HepG2 (cell line): ENCODE measurements around the gene SNX15. TPM values are rescaled to one million over a fixed set of nuclear protein-coding genes. Genes with fewer than 3 reads are reported as not detected.

Source experiments
- ERF ChIP-seq: IDR thresholded peaks from 2 replicates; pipeline ENCODE4 v1.6.1; 2018; ENCODE audit warnings: missing biosample characterization, missing genetic modification reagents
- GABPA ChIP-seq, 2 experiments: IDR thresholded peaks; 2 replicates each; pipeline ENCODE4 v1.6.1; 2011 to 2016; ENCODE audit warnings: low read depth in 2 of 2, low read length in 1 of 2, missing biosample characterization in 1 of 2, missing genetic modification characterization in 1 of 2
- HNF4G ChIP-seq, 2 experiments: sonication (generic) in 1 of 2; formaldehyde crosslinking in 1 of 2; IDR thresholded peaks; 2 replicates each; pipeline versions ENCODE4 v1.4.0 to v1.6.1; 2011 to 2020; ENCODE audit warnings: borderline replicate concordance in 2 of 2, low read depth in 2 of 2, mild to moderate bottlenecking in 2 of 2, low read length in 1 of 2, missing genetic modification reagents in 1 of 2, moderate library complexity in 1 of 2
- KAT7 ChIP-seq: IDR thresholded peaks from 2 replicates; pipeline ENCODE4 v1.6.1; 2018; ENCODE audit warnings: borderline replicate concordance, missing compliant biosample characterization
- NR2F2 ChIP-seq: IDR thresholded peaks from 2 replicates; pipeline ENCODE4 v1.6.1; 2012; ENCODE audit warnings: low read depth, inconsistent platforms, borderline replicate concordance
- SOX13 ChIP-seq, 3 experiments: fragments of 450-650 bp in 1 of 3; sonication (generic) in 1 of 3; formaldehyde crosslinking in 1 of 3; IDR thresholded peaks in 2 of 3; conservative IDR thresholded peaks in 1 of 3; 2 replicates each; pipeline versions ENCODE4 v1.5.0 to v1.6.1; 2016 to 2020; ENCODE audit warnings: antibody characterized with exemption in 1 of 3, mild to moderate bottlenecking in 1 of 3, missing compliant biosample characterization in 1 of 3, missing genetic modification reagents in 1 of 3, moderate library complexity in 1 of 3
- SSRP1 ChIP-seq: IDR thresholded peaks from 2 replicates; pipeline ENCODE4 v1.6.1; 2016; ENCODE audit warnings: control low read depth
- U2AF2 ChIP-seq: fragments of 200-400 bp; formaldehyde crosslinking; IDR thresholded peaks from 2 replicates; pipeline ENCODE4 v1.6.1; 2017; ENCODE audit warnings: low read depth, mild to moderate bottlenecking, low read length
- ZNF121 ChIP-seq: sonication (generic); formaldehyde crosslinking; IDR thresholded peaks from 2 replicates; pipeline ENCODE4 v1.5.0; 2020; ENCODE audit warnings: mild to moderate bottlenecking, missing genetic modification reagents
- ZNF276 ChIP-seq: sonication (generic); formaldehyde crosslinking; IDR thresholded peaks from 2 replicates; pipeline ENCODE4 v1.4.0; 2020; ENCODE audit warnings: mild to moderate bottlenecking, low read depth, missing genetic modification reagents
- ZNF549 ChIP-seq: sonication (generic); formaldehyde crosslinking; IDR thresholded peaks from 2 replicates; pipeline ENCODE4 v1.5.0; 2020; ENCODE audit warnings: missing genetic modification reagents
- ZNF740 ChIP-seq: sonication (generic); formaldehyde crosslinking; IDR thresholded peaks from 2 replicates; pipeline ENCODE4 v1.4.0; 2020; ENCODE audit warnings: missing genetic modification reagents
- ZNF850 ChIP-seq: sonication (generic); formaldehyde crosslinking; conservative IDR thresholded peaks from 2 replicates; pipeline ENCODE4 v1.9.0; 2021; ENCODE audit warnings: mild to moderate bottlenecking, missing genetic modification reagents
- polyA plus RNA-seq, 8 experiments: library from polyadenylated mRNA; depleted of rRNA in 3 of 8; stranded (reverse) in 7 of 8; unstranded in 1 of 8; fragments of >200 nt; fragmentation: Illumina TruSeq in 4 of 8; extraction: Trizol in 4 of 8; gene quantifications; 2 replicates each; pipeline versions ENCODE4 v1.2.1 to v1.2.3, GENCODE V29; 2011 to 2016; ENCODE audit warnings: low read depth in 4 of 8, missing spikeins in 1 of 8, mixed read lengths in 1 of 8; ENCODE audit not compliant: insufficient read depth in 1 of 8
- total RNA-seq, 5 experiments: library from RNA; depleted of rRNA; stranded (reverse); fragments of >200 nt; fragmentation: Illumina TruSeq; extraction: Trizol; gene quantifications; 2 replicates each; pipeline ENCODE4 v1.2.3, GENCODE V29; 2016; ENCODE audit warnings: low read depth in 1 of 5
- TF ChIP-seq, protein P1 (sequence below), 2 experiments: sonication (generic) in 1 of 2; formaldehyde crosslinking in 1 of 2; IDR thresholded peaks; 2 replicates each; pipeline versions ENCODE4 v1.4.0 to v1.6.1; 2016 to 2020; ENCODE audit warnings: borderline replicate concordance in 1 of 2, low read depth in 1 of 2, mild to moderate bottlenecking in 1 of 2, missing genetic modification reagents in 1 of 2
- TF ChIP-seq, protein P2 (sequence below): sonication (generic); formaldehyde crosslinking; IDR thresholded peaks from 2 replicates; pipeline ENCODE4 v1.8.1; 2023; ENCODE audit warnings: mild to moderate bottlenecking, moderate library complexity, missing genetic modification reagents
- TF ChIP-seq, protein P3 (sequence below): sonication (generic); formaldehyde crosslinking; IDR thresholded peaks from 2 replicates; pipeline ENCODE4 v1.4.0; 2020; ENCODE audit warnings: missing genetic modification reagents, borderline replicate concordance

SNX15 gene
- total and polyA plus RNA-seq, 2 of the 13 experiments (the other 11 are each of a cell fraction or from before 2014, with no cell fraction given) = 19.1 to 22.6 TPM

DNA sequence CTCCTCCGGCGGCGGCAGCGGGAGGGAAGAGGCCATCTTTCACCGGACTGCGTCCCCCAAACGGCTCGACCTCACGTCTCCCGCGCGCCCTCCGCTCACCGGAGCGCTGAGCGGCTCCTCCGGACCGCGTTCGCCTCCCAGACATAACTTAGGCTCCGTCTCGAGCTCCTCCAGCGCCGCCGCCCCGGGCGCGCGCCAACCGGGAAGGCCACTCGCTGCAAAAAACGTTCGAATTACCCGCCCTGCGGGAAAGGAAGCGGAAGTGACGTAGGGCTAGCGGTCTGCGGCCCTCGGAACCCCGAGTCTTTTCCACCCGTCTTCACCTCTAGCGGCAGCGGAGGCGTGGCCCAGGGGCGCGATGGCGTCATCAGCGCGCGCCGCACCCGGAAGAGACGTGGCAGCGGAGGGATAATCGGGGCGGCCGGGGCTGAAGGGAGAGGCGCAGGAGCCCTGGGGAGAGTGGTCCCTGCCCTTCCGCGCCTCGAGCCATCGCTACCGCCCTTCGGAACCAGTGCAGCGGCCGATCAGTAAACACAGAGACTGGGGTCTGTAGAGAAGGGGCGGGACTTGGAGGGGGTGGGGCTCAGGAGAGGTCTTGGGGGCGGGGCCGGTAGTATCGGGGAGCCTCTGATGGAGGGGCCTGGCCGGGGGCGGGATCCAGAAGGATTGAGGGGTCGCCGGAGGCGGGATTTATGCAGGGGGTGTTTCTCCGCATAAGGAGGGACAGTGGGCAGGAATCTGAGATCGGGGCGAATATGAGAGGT is 56.8 kb downstream of the SNX15 start, which contains the start of the genes CDCA5 and ZFPL1 (continued):
- TF ChIP-seq, protein P1, sequence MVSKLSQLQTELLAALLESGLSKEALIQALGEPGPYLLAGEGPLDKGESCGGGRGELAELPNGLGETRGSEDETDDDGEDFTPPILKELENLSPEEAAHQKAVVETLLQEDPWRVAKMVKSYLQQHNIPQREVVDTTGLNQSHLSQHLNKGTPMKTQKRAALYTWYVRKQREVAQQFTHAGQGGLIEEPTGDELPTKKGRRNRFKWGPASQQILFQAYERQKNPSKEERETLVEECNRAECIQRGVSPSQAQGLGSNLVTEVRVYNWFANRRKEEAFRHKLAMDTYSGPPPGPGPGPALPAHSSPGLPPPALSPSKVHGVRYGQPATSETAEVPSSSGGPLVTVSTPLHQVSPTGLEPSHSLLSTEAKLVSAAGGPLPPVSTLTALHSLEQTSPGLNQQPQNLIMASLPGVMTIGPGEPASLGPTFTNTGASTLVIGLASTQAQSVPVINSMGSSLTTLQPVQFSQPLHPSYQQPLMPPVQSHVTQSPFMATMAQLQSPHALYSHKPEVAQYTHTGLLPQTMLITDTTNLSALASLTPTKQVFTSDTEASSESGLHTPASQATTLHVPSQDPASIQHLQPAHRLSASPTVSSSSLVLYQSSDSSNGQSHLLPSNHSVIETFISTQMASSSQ (IDR thresholded peaks at IDR 0.05; ENCODE audit: low read depth) = no peak
- TF ChIP-seq, protein P1 (CRISPR knock-in tag; IDR thresholded peaks at IDR 0.05; ENCODE audit: borderline replicate concordance) = peak; percentile 69; the same call in 1 of the 2 replicates
- no peak for TF ChIP-seq ZNF850 (CRISPR knock-in tag)
- TF ChIP-seq, protein P2, sequence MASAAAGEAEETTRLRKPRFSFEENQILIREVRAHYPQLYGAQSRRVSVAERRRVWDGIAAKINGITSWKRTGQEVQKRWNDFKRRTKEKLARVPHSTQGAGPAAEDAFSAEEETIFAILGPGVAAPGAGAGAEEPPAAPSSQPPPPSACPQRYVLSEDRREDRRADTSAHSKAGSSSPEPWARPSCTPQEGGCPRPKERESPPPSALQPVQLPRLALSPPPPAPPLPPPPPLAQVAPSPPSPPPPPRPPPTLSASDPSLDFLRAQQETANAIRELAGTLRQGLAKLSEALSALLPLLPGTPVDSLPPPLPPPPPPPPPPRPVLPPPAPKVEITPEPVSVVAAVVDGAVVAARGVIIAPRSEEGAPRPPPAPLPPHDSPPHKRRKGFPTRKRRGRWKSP (CRISPR knock-in tag) = peak; percentile 65; the same call in 1 of the 2 replicates
- TF ChIP-seq ERF (CRISPR knock-in tag) = peak; percentile 59; the same call in 1 of the 2 replicates
- TF ChIP-seq KAT7 (CRISPR knock-in tag) = peak; percentile 71; the same call in 1 of the 2 replicates
- TF ChIP-seq ZNF549 (CRISPR knock-in tag) = no peak
- TF ChIP-seq ZNF121 (CRISPR knock-in tag) = no peak
- no peak for TF ChIP-seq ZNF740 (CRISPR knock-in tag)
- TF ChIP-seq NR2F2 = no peak; the same call in 1 of the 2 replicates
- TF ChIP-seq SOX13 (IDR thresholded peaks at IDR 0.05) = no peak
- peak in 1 of 2 experiments; percentile 38; a peak in 1 of 4 replicates for TF ChIP-seq SOX13 (CRISPR knock-in tag; conservative IDR thresholded peaks at IDR 0.05 in 1 of 2, IDR thresholded peaks at IDR 0.05 in 1 of 2)
- TF ChIP-seq, protein P3, sequence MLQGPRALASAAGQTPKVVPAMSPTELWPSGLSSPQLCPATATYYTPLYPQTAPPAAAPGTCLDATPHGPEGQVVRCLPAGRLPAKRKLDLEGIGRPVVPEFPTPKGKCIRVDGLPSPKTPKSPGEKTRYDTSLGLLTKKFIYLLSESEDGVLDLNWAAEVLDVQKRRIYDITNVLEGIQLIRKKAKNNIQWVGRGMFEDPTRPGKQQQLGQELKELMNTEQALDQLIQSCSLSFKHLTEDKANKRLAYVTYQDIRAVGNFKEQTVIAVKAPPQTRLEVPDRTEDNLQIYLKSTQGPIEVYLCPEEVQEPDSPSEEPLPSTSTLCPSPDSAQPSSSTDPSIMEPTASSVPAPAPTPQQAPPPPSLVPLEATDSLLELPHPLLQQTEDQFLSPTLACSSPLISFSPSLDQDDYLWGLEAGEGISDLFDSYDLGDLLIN (CRISPR knock-in tag) = peak; percentile 73
- peak; percentile 0; the same call in 1 of the 2 replicates for TF ChIP-seq HNF4G (IDR thresholded peaks at IDR 0.05; ENCODE audit: borderline replicate concordance, low read depth, low read length)
- 0 out of 2 replicates have a peak, but pooled peaks have one; percentile 25 for TF ChIP-seq HNF4G (CRISPR knock-in tag; IDR thresholded peaks at IDR 0.05; ENCODE audit: borderline replicate concordance, low read depth)
- TF ChIP-seq U2AF2 = no peak
- TF ChIP-seq SSRP1 (CRISPR knock-in tag) = 0 out of 2 replicates have a peak, but pooled peaks have one; percentile 25
- TF ChIP-seq ZNF276 = peak; percentile 77; the same call in 1 of the 2 replicates
- TF ChIP-seq GABPA (IDR thresholded peaks at IDR 0.05; ENCODE audit: low read depth, low read length) = peak; percentile 94
- TF ChIP-seq GABPA (CRISPR knock-in tag; IDR thresholded peaks at IDR 0.05; ENCODE audit: low read depth) = peak; percentile 99
